NCI-H2081 treated with DMSO at 0.1 percent for 48 hours (cell line): ENCODE measurements around the gene C2.
"Not testable (repeated sequence)": the region's sequence is repeated elsewhere in the genome, so short reads cannot be mapped to it uniquely, and the experiment has no call there.

Experiments
- DNase-seq: peaks from one replicate; lab custom pipeline; 2025; lab: John Stamatoyannopoulos, UW

C2 gene

GRCh38 chr6:31979238-31979898 lies 51.9 kb downstream of the C2 start:
- DNase-seq = no peak

GRCh38 chr6:31980195-31980876 lies 52.8 kb downstream of the C2 start:
- DNase-seq = not testable (repeated sequence)

GRCh38 chr6:31980998-31981397 lies 53.5 kb downstream of the C2 start:
- DNase-seq = not testable (repeated sequence)

- DNase-seq = not testable (repeated sequence)
These were observed 54.2 kb downstream of the C2 start, which contains the start of gene C4A for GRCh38 chr6:31981744-31982143. Gene C4A, plus strand, starts transcription at chr6:31982057. Its CDS starts 51 bp downstream, at chr6:31982108.

GRCh38 chr6:31989363-31989762 lies 61.8 kb downstream of the C2 start:
- DNase-seq = not testable (repeated sequence)

GRCh38 chr6:31994421-31994820 lies 66.9 kb downstream of the C2 start:
- DNase-seq = not testable (repeated sequence)
